Loucy (cell line): ENCODE measurements around the gene OR2A14.
"Not testable (repeated sequence)": the region's sequence is repeated elsewhere in the genome, so short reads cannot be mapped to it uniquely, and the experiment has no call there.

Source experiments
- H2AFZ ChIP-seq: fragments of 200-600 bp; sonication (generic); 2 replicates; pipeline ENCODE4 v1.6.0; 2016; ENCODE audit warnings: antibody characterized with exemption, mild to moderate bottlenecking, low read length, moderate library complexity
- H3F3A ChIP-seq: fragments of 200-600 bp; 2 replicates; pipeline ENCODE4 v1.6.0; 2016; ENCODE audit warnings: antibody characterized with exemption, low read depth, mild to moderate bottlenecking
- H3K27me3 ChIP-seq: fragments of 200-600 bp; sonication (generic); 2 replicates; pipeline ENCODE4 v1.6.1; 2014; ENCODE audit warnings: low read length, mild to moderate bottlenecking; ENCODE audit not compliant: insufficient read depth, poor library complexity, severe bottlenecking
- H3K36me3 ChIP-seq: fragments of 200-600 bp; sonication (generic); 2 replicates; pipeline ENCODE4 v1.6.1; 2016; ENCODE audit warnings: low read length; ENCODE audit not compliant: insufficient read depth
- H3K4me1 ChIP-seq: fragments of 200-600 bp; sonication (generic); 2 replicates; pipeline ENCODE4 v1.5.1; 2014; ENCODE audit warnings: low read length, mild to moderate bottlenecking; ENCODE audit not compliant: insufficient read depth, poor library complexity, severe bottlenecking
- H3K4me2 ChIP-seq: fragments of 200-600 bp; sonication (generic); 2 replicates; pipeline ENCODE4 v1.6.0; 2014; ENCODE audit warnings: antibody characterized with exemption, low read length, low read depth, mild to moderate bottlenecking; ENCODE audit not compliant: poor library complexity, severe bottlenecking
- H3K4me3 ChIP-seq: fragments of 200-600 bp; sonication (generic); 2 replicates; pipeline ENCODE4 v1.5.1; 2014; ENCODE audit warnings: low read length, mild to moderate bottlenecking, mixed read lengths; ENCODE audit not compliant: poor library complexity, severe bottlenecking
- H3K79me2 ChIP-seq: fragments of 200-600 bp; sonication (generic); 2 replicates; pipeline ENCODE4 v1.6.1; 2014; ENCODE audit warnings: low read length; ENCODE audit not compliant: insufficient read depth
- H3K9ac ChIP-seq: fragments of 200-600 bp; sonication (generic); 2 replicates; pipeline ENCODE4 v1.6.0; 2014; ENCODE audit warnings: mild to moderate bottlenecking, low read depth, low read length, moderate library complexity; ENCODE audit not compliant: poor library complexity, severe bottlenecking
- H3K9me2 ChIP-seq: fragments of 200-600 bp; sonication (generic); replicated peaks from 2 replicates; pipeline ENCODE4 v1.6.1; 2016; ENCODE audit warnings: low read depth, low read length, mixed read lengths
- H3K9me3 ChIP-seq: fragments of 200-600 bp; sonication (generic); 2 replicates; pipeline ENCODE4 v1.6.1; 2014; ENCODE audit warnings: mild to moderate bottlenecking, antibody characterized with exemption, low read length, low read depth; ENCODE audit not compliant: insufficient read depth
- H4K20me1 ChIP-seq: fragments of 200-600 bp; sonication (generic); 2 replicates; pipeline ENCODE4 v1.6.0; 2014; ENCODE audit warnings: antibody characterized with exemption, low read length, mild to moderate bottlenecking; ENCODE audit not compliant: insufficient read depth, poor library complexity, severe bottlenecking
- CTCF ChIP-seq: fragments of 200-600 bp; sonication (generic); conservative IDR thresholded peaks from 2 replicates; pipeline ENCODE4 v1.5.1; 2014; ENCODE audit warnings: mild to moderate bottlenecking, antibody characterized with exemption, low read length
- EZH2phosphoT487 ChIP-seq: fragments of 200-600 bp; IDR thresholded peaks from 2 replicates; pipeline ENCODE4 v1.6.1; 2018; ENCODE audit warnings: antibody characterized with exemption, mild to moderate bottlenecking, moderate library complexity, borderline replicate concordance

The OR2A14 gene

GRCh38 chr7:144164784-144165183 lies 41.8 kb downstream of the OR2A14 start:
- no peaks in the 10 kb centered on the region for H3K79me2 ChIP-seq
- no peaks in the 10 kb centered on the region for H3K9me3 ChIP-seq
- H4K20me1 ChIP-seq = no peaks in the 10 kb centered on the region
- no peak overlapping the region for H3K4me3 ChIP-seq
- H3K9ac ChIP-seq = no peak overlapping the region
- no peaks in the 10 kb centered on the region for H3F3A ChIP-seq
- no peaks in the 10 kb centered on the region for H3K36me3 ChIP-seq
- H3K27me3 ChIP-seq = no peaks in the 10 kb centered on the region
- no peak overlapping the region for H3K4me2 ChIP-seq
- no peaks in the 10 kb centered on the region for H3K4me1 ChIP-seq
- H2AFZ ChIP-seq = no peak overlapping the region
- H3K9me2 ChIP-seq = no peaks in the 10 kb centered on the region
- no peak for TF ChIP-seq CTCF
- TF ChIP-seq EZH2phosphoT487 = no peak

- not testable (repeated sequence) for H3K4me1 ChIP-seq, H3K27me3 ChIP-seq, H3K79me2 ChIP-seq, H3F3A ChIP-seq, H3K4me2 ChIP-seq, H3K36me3 ChIP-seq, H3K9me3 ChIP-seq, H3K4me3 ChIP-seq, H2AFZ ChIP-seq, H4K20me1 ChIP-seq, H3K9me2 ChIP-seq, H3K9ac ChIP-seq
These were observed 48.8 kb downstream of the OR2A14 start for GRCh38 chr7:144171594-144172350.

GRCh38 chr7:144174613-144175012 lies 51.6 kb downstream of the OR2A14 start:
- Histone ChIP-seq H3F3A (no peaks in the 10 kb centered on the region), H4K20me1 (no peaks in the 10 kb centered on the region), H3K4me2 (no peak overlapping the region), H3K79me2 (no peaks in the 10 kb centered on the region), H3K9ac (no peak overlapping the region), H3K4me1 (no peaks in the 10 kb centered on the region), H2AFZ (no peak overlapping the region), H3K36me3 (no peaks in the 10 kb centered on the region), H3K9me3 (no peaks in the 10 kb centered on the region), H3K4me3 (no peak overlapping the region), H3K9me2 (no peaks in the 10 kb centered on the region), H3K27me3 (no peaks in the 10 kb centered on the region)
- TF ChIP-seq CTCF = no peak
- TF ChIP-seq EZH2phosphoT487 = no peak
